Measurements from ENCODE around the gene DIAPH2. TPM values are rescaled to one million over a fixed set of nuclear protein-coding genes. Genes with fewer than 3 reads are reported as not detected.

Gene DIAPH2
- total RNA-seq, 1 donor from 2014 or later: 32.9 TPM

- H3K27ac ChIP-seq: no peak overlapping the region
- H3K27me3 ChIP-seq: no peaks in the 10 kb centered on the region
These were observed 299.9 kb downstream of the DIAPH2 start for GRCh38 chrX:96984538-96984937.

DNA sequence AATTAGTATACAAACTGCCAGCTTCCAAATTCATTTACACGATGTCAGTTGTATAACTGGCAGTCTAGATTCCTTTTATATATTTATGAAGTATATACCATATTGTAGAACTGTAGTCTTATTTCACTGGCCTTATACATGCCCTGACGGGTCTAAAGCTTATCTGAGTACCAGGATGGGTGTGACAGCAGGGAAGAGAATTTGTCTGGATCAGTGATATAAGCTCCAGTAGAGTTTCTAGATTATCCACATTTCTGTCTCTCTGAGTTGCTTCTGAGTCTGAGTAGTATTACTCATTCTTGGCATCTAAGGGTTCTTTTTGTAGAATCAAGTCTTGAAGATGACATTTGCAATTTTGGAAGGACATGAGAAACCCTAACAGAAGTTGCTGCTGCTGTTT, 300.4 kb downstream of the DIAPH2 start:
- DNase-seq: no peak
- Histone ChIP-seq H3K4me3 (no peak overlapping the region), H3K4me1 (no peaks in the 10 kb centered on the region), H3K27ac (no peak overlapping the region), H3K9me3 (no peaks in the 10 kb centered on the region), H3K27me3 (no peaks in the 10 kb centered on the region), H3K36me3 (no peaks in the 10 kb centered on the region)
- TF ChIP-seq CTCF (IDR thresholded peaks at IDR 0.05): no peak
- ATAC-seq: no peak
- intact Hi-C loops (cut with DNase I): no loop called here

More at GRCh38 chrX:96984538-96984937, 299.9 kb downstream of the DIAPH2 start:
- intact Hi-C loops (cut with DNase I): no loop called here
- TF ChIP-seq CTCF (IDR thresholded peaks at IDR 0.05): no peak
- DNase-seq: no peak
- ATAC-seq: no peak
- H3K36me3 ChIP-seq: no peaks in the 10 kb centered on the region
- H3K4me1 ChIP-seq: no peaks in the 10 kb centered on the region
- no peaks in the 10 kb centered on the region for H3K9me3 ChIP-seq
- no peak overlapping the region for H3K4me3 ChIP-seq

DNA sequence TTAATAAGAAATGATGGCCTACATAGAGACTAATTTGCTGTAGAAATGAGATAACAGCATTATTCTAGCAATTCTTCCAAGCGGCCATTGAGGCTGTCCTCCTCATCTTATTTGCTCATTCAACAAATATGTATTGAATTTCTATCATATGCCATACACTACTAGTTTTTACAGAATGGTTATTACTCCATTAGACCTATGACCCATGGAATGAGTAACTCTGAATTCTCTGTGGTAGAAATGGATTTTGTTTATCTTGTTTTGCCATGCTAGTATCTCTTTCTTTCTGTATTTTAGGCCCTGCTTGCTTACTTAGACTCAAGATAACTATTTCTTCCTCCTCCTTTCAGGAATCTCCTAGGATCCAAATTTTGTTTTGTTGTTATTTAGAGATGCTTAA, 302.6 kb downstream of the DIAPH2 start:
- intact Hi-C loops (cut with DNase I): no loop called here
- H3K9me3 ChIP-seq: no peaks in the 10 kb centered on the region
- H3K27me3 ChIP-seq: no peaks in the 10 kb centered on the region
- no peak for TF ChIP-seq CTCF (IDR thresholded peaks at IDR 0.05)
- ATAC-seq (no peak), DNase-seq (no peak)
- H3K27ac ChIP-seq: no peak overlapping the region
- H3K4me3 ChIP-seq: no peak overlapping the region
- H3K4me1 ChIP-seq: no peaks in the 10 kb centered on the region
- H3K36me3 ChIP-seq: no peaks in the 10 kb centered on the region

DNA sequence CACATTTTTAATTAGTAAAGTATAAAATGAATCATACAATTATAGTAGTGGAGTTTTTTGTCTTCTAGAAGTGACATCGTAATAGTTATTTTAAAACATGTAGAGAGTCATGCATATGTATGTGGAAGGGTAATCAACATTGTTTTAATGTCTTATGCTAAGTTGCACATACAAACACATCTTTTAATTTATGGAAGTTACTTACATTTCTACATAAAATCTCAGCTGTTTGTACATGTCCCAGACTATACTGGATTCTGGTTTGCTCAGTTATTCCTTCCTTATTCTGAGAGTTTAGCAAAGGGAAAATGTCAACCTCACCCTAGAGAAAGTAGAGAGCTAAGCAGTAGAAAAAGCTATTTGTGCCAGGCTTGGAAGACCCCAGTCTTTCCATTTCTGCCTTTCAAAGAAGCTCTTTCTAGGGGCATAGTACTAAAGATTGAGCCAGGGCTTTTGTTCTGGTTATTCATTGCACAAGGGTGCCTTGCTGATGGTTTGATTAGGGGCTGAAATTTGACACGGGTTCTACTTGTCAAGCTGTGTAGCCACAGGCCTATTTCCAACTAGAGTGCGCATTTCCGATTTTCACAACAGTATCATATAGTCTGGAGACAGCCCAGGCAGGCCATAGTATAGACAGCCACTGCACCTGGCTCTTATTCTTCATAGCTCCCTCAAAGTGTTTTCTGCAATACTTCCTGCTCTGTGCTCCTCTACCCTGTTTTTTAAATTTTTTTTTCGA, 305.4 kb downstream of the DIAPH2 start:
- Histone ChIP-seq H3K4me3 (no peak overlapping the region), H3K9me3 (no peaks in the 10 kb centered on the region), H3K27ac (no peak overlapping the region), H3K27me3 (no peaks in the 10 kb centered on the region), H3K4me1 (no peaks in the 10 kb centered on the region), H3K36me3 (no peaks in the 10 kb centered on the region)
- TF ChIP-seq CTCF (IDR thresholded peaks at IDR 0.05): no peak
- DNase-seq: no peak
- intact Hi-C loops (cut with DNase I): no loop called here
- no peak for ATAC-seq

DNA sequence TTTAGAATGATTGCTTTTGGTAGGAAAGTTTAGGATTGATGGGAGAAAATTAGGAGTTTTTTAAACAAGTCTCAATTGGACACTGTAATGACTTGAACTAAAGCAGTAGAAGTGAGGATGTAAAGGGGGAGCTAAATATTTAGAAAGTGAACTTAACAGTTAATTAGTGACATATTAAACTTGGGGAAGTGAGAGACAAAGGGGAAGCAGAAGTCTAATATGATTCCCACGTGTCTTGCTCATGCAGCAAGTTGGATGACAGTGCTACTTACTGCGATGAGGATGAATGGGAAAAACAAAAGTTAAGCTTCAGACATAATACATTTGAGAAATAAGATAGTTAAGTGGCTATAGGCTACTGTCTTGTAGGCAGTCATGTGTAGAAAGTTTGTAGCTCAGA, 309.5 kb downstream of the DIAPH2 start:
- no peaks in the 10 kb centered on the region for H3K27me3 ChIP-seq
- no peaks in the 10 kb centered on the region for H3K36me3 ChIP-seq
- no peak for TF ChIP-seq CTCF (IDR thresholded peaks at IDR 0.05)
- DNase-seq (no peak), ATAC-seq (no peak)
- H3K27ac ChIP-seq: no peak overlapping the region
- intact Hi-C loops (cut with DNase I): no loop called here
- H3K4me3 ChIP-seq: no peak overlapping the region
- H3K9me3 ChIP-seq: no peaks in the 10 kb centered on the region
- H3K4me1 ChIP-seq: no peaks in the 10 kb centered on the region

DNA sequence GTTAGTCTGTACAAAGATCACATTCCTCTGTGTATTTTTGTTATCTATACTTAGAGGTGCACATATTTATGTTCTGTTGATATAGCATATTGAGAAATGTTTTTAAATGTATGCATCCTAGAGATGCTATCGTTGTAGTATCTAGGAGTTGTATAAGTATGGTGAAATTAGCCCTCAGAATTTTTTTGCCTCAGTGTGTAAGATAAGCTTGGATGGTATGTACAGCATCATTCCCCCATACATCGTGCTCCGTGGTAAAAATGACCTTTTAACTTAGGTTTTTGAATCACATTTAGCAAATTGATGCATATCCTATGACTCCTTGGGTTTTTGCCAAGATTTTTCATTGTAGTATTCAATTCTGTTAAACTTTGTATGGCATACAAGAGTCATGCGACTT, 312.6 kb downstream of the DIAPH2 start:
- Histone ChIP-seq H3K9me3 (no peaks in the 10 kb centered on the region), H3K4me1 (no peaks in the 10 kb centered on the region), H3K4me3 (no peak overlapping the region), H3K27ac (no peak overlapping the region), H3K27me3 (no peaks in the 10 kb centered on the region), H3K36me3 (no peaks in the 10 kb centered on the region)
- ATAC-seq (no peak), DNase-seq (no peak)
- intact Hi-C loops (cut with DNase I): no loop called here
- TF ChIP-seq CTCF (IDR thresholded peaks at IDR 0.05): no peak
